ENCODE results near the gene PAGR1.
"Not testable (repeated sequence)": the region's sequence is repeated elsewhere in the genome, so short reads cannot be mapped to it uniquely, and the experiment has no call there.

The PAGR1 gene

GRCh38 chr16:29858149-29858849 lies 42.3 kb downstream of the PAGR1 start:
- no peak for FAIRE-seq

DNA sequence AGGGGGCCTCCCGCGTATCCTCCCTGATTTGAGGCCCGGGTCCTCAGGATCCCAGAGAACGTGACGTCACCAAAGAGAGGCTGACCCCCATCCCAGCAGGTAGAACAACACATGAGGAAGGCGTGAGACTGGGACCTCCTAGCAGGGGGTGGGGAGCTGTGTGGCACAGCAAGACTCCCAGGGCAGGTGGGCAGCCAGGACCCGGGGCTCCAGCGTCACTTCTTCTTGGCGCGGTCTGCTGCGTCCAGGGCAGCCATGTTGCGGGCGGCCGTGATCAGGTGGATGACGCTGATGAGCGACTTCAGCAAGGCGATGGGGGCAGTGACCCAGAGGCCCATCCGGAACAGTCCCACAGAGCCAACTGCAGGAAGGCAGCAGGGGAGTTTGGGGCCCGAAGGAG lies 43.0 kb downstream of the PAGR1 start:
- no peak for FAIRE-seq

More at GRCh38 chr16:29858149-29858849, 42.3 kb downstream of the PAGR1 start:
- DNase-seq (ENCODE audit: extremely low spot score, insufficient read length, low read depth): no peak

DNA sequence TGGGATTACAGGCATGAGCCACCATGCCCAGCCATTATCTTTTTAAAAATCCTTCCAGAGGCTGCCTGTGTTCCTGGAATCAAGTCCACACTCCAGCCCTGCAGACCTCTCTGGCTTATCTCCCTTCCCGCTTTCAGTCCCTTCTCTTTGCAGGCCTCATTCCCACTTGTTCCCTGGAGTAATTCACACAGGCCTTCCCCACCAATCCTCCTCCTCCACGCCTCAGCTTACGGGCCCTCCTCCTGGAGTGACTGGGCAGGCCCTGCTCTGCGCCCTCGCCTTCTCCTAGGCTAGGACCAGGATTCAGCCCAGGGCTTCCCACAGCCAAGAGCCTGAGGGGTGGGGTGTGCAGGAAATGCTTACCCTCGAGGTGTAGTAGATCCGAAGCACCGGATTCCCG lies 44.3 kb downstream of the PAGR1 start:
- DNase-seq (ENCODE audit: extremely low spot score, insufficient read length, low read depth) (no peak), FAIRE-seq (no peak)

More for the DNA sequence above, 43.0 kb downstream of the PAGR1 start:
- no peak for DNase-seq (ENCODE audit: extremely low spot score, insufficient read length, low read depth)

- DNase-seq (ENCODE audit: extremely low spot score, insufficient read length, low read depth) (no peak), FAIRE-seq (no peak)
These were observed 46.5 kb downstream of the PAGR1 start for GRCh38 chr16:29862383-29862883.

DNA sequence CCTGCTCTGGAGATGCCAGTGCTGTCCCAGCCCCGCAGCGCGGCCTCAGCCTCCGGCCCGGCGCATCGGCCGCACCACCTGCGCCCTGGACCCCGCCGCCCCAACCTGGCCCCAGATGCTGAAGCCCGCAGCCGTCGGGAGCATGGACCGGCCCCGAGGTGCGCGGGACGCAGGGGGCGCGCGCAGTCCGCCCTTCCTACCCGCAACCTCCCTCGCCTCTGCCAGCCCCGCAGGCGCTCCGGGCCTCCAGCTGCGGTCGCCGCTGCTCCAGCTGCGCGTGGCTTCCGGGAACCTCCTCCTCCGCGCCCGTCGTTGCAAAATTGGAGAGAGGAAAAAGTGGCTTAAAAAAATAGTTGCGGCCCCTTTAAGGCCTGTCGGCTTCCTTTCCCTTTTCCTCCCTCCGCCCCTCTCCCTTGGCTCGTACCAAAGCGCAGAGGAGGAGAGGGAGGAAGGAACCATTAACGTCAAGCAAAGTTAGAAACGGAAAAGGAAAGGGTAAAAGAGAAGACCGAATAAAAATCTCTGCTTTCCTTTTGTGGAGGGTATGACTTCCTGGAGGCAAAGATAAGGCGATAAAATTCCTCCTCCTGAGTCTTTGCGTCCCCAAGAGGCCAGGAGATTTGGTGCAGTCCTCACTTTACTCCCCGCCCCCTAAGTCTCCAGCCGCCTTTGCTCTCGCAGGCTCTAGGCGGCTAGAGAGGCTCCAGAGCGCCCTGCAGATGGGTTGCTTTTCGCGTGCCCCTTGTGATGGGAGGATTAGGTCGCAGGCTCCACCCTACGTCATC lies 47.1 kb downstream of the PAGR1 start, which contains the start of gene CDIPT:
Gene CDIPT, minus strand, starts transcription at position 343 of the 785 bp plus-strand sequence. CDS start 369 bp downstream, outside the sequence.
- peak; percentile 90 for DNase-seq (ENCODE audit: extremely low spot score, insufficient read length, low read depth)
- peak; percentile 97 for FAIRE-seq

- FAIRE-seq (no peak), DNase-seq (ENCODE audit: extremely low spot score, insufficient read length, low read depth) (no peak)
These were observed 47.7 kb downstream of the PAGR1 start for GRCh38 chr16:29863669-29863984.

DNA sequence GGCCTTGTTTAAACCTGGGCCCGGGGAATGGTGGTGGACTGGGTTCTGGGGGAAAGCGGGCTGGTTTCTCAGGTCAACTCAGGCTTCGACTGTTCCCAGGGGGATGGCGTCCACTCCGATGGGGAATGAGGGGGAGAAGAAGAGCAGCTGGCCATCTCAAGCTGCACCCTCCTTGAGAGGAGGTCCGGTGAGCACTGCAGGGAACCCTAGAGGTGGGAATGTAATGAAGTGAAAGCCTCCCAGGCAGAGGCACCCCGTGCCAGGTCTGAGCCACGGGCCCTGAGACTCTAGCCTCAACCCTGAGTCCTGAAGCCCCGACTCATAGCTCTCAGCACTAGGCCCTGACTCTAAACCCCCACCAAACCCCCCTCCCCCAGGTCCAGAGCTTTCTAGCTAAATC lies 48.3 kb downstream of the PAGR1 start:
- no peak for FAIRE-seq
- DNase-seq (ENCODE audit: extremely low spot score, insufficient read length, low read depth): no peak

GRCh38 chr16:29868396-29869009 lies 52.6 kb downstream of the PAGR1 start:
- DNase-seq (ENCODE audit: extremely low spot score, insufficient read length, low read depth) (no peak), FAIRE-seq (no peak)

- not testable (repeated sequence) for DNase-seq (ENCODE audit: extremely low spot score, insufficient read length, low read depth); FAIRE-seq
These were observed 53.1 kb downstream of the PAGR1 start for GRCh38 chr16:29869067-29869466.

All from GM18507 (cell line).